ENCODE results near the gene CTR9. TPM values are rescaled to one million over a fixed set of nuclear protein-coding genes. Genes with fewer than 3 reads are reported as not detected.

Gene CTR9
- total and polyA plus RNA-seq, 2 of the 8 experiments (the other 6 are each of a cell fraction or from before 2014, with no cell fraction given): 6.1 to 37.7 TPM

- ChIA-PET CTCF (ENCODE audit: partially characterized antibody) (no interaction called here), POLR2A (ENCODE audit: partially characterized antibody) (interaction anchor here (20.1 kb wide), 1 partner anchor 22 kb away, joined by 595 read pairs; the partner anchor contains the start of gene EIF4G2)
- no peak overlapping the region for H2BK120ac ChIP-seq (replicated peaks; ENCODE audit: low read depth, low read length)
- no peak overlapping the region for H4K8ac ChIP-seq (ENCODE audit: extremely low read depth, insufficient read depth, low read length)
- no peak overlapping the region for H4K91ac ChIP-seq (replicated peaks; ENCODE audit: insufficient read length, low read length)
- no peak overlapping the region for H3K27ac ChIP-seq (ENCODE audit: low read depth, low read length)
- no peak overlapping the region for H3K18ac ChIP-seq (ENCODE audit: extremely low read depth, low read length)
- no peaks in the 10 kb centered on the region for H3K27me3 ChIP-seq (replicated peaks in 1 of 4; ENCODE audit: control insufficient read depth in 3 of 4, extremely low read depth in 1 of 4, insufficient read depth in 3 of 4, low read length in 3 of 4)
- no peak overlapping the region for H3K56ac ChIP-seq (replicated peaks; ENCODE audit: insufficient read length, low read depth, low read length)
- no peak overlapping the region for H2AFZ ChIP-seq (ENCODE audit: low read length)
- H2BK5ac ChIP-seq (ENCODE audit: low read depth, low read length): no peak overlapping the region
- peaks cover 1% of the 10 kb centered on the region; the same call in 1 of the 2 replicates for H3K23me2 ChIP-seq (ENCODE audit: low read depth, low read length)
- no peaks in the 10 kb centered on the region for H3K4me1 ChIP-seq (replicated peaks in 1 of 4; ENCODE audit: control insufficient read depth in 3 of 4, insufficient read depth in 4 of 4, low read length in 3 of 4)
- no peak overlapping the region for H3K14ac ChIP-seq (ENCODE audit: insufficient read length)
- H3K36me3 ChIP-seq (ENCODE audit: control insufficient read depth in 2 of 4, insufficient read depth in 4 of 4, low read length in 3 of 4): no peaks in the 10 kb centered on the region
- H3K9me3 ChIP-seq (ENCODE audit: insufficient read depth in 2 of 2, low read depth in 1 of 2, low read length in 1 of 2): no peaks in the 10 kb centered on the region
- H2BK12ac ChIP-seq (ENCODE audit: low read depth, low read length): no peak overlapping the region
- H2BK20ac ChIP-seq (ENCODE audit: low read length): no peak overlapping the region
- H4K5ac ChIP-seq (ENCODE audit: insufficient read length, low read depth, low read length): no peak overlapping the region
- H4K20me1 ChIP-seq (replicated peaks in 1 of 2; ENCODE audit: control insufficient read depth in 1 of 2, insufficient read depth in 2 of 2, low read length in 2 of 2): no peaks in the 10 kb centered on the region
- 69% methylated on average over 1 of the region's 1 CpG; no CpG with 5 or more reads in 1 of the 2 experiments for WGBS, 2 experiments (ENCODE audit: extremely low coverage in 1 of 2, insufficient coverage in 1 of 2, insufficient read length in 1 of 2, insufficient replicate concordance in 2 of 2, low coverage in 1 of 2, low lambda C conversion rate in 2 of 2, missing lambda C conversion rate in 1 of 2)
- TF ChIP-seq KDM1A (IDR thresholded peaks at IDR 0.05; ENCODE audit: borderline replicate concordance, low read length): no peak
- TF ChIP-seq CREB1 (IDR thresholded peaks at IDR 0.05): no peak
- TF ChIP-seq ASH2L (IDR thresholded peaks at IDR 0.05; ENCODE audit: low read length): no peak
- TF ChIP-seq ATF2 (IDR thresholded peaks at IDR 0.05; ENCODE audit: low read length): no peak
- TF ChIP-seq ATF3 (IDR thresholded peaks at IDR 0.05; ENCODE audit: insufficient read depth, low read depth, low read length): no peak
- TF ChIP-seq CHD1 (IDR thresholded peaks at IDR 0.05; ENCODE audit: low read depth, low read length): no peak
- TF ChIP-seq E2F6 (IDR thresholded peaks at IDR 0.05): no peak
- no peak for TF ChIP-seq RFX5 (IDR thresholded peaks at IDR 0.05; ENCODE audit: borderline replicate concordance, low read depth, low read length)
- no peak for TF ChIP-seq RAD21 (IDR thresholded peaks at IDR 0.05 in 1 of 2, conservative IDR thresholded peaks at IDR 0.05 in 1 of 2; ENCODE audit: low read depth in 2 of 2, low read length in 2 of 2)
- FAIRE-seq (no peak), DNase-seq (ENCODE audit: low read depth in 1 of 2, low spot score in 2 of 2) (no peak)
- no peaks in the 10 kb centered on the region for H3K79me1 ChIP-seq (ENCODE audit: low read depth, low read length)
- no peak overlapping the region for H2BK15ac ChIP-seq (ENCODE audit: low read length)
- no peak overlapping the region for H3K4ac ChIP-seq (replicated peaks; ENCODE audit: insufficient read length, low read depth, low read length)
- H3K79me2 ChIP-seq (ENCODE audit: control insufficient read depth in 1 of 2, insufficient read depth in 2 of 2, low read length in 2 of 2): no peaks in the 10 kb centered on the region
- H3K9ac ChIP-seq (replicated peaks in 1 of 4; ENCODE audit: extremely low read depth in 1 of 4, low read depth in 3 of 4, low read length in 3 of 4): no peak overlapping the region
- no peak overlapping the region for H3K4me3 ChIP-seq (ENCODE audit: extremely low read depth in 1 of 4, insufficient read depth in 2 of 4, low read depth in 3 of 4, low read length in 4 of 4)
- H3K23ac ChIP-seq (ENCODE audit: insufficient read length): no peak overlapping the region
- H3K4me2 ChIP-seq (ENCODE audit: insufficient read depth in 1 of 2, low read depth in 2 of 2, low read length in 2 of 2): no peak overlapping the region
- no peak overlapping the region for H2AK5ac ChIP-seq (ENCODE audit: low read depth, low read length)
These were observed 67.5 kb downstream of the CTR9 start for GRCh38 chr11:10818594-10818993.

Data from H1 (cell line).